GM18867 (cell line): ENCODE measurements around the gene ZNF385D.

Experiments used
- ATAC-seq: cut with Tn5 transposase; IDR thresholded peaks from one replicate; pipeline ENCODE4 v1.9.1; 2021; ENCODE audit warnings: mild to moderate bottlenecking, moderate library complexity; ENCODE audit not compliant: unreplicated experiment

The ZNF385D gene

DNA sequence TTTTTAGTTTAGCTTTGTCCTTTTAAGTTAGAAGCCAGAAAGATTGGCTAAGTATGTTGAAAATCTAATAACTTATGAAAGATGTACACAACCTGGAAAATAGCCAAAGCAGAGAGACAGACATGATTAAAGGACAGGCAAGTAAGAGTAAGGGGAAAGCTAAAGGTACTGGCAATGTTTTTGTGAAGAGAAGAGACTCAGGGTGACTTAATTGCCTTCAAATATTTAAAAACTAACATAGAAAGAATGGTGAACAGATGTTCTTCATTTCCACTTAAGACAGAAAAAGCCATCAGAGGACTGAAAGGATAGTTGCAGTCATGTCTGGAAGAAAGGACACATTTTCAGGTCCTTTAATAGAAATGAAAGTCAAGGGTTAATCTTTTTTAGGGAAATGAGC, 68.8 kb downstream of the ZNF385D start:
- ATAC-seq, result no peak

DNA sequence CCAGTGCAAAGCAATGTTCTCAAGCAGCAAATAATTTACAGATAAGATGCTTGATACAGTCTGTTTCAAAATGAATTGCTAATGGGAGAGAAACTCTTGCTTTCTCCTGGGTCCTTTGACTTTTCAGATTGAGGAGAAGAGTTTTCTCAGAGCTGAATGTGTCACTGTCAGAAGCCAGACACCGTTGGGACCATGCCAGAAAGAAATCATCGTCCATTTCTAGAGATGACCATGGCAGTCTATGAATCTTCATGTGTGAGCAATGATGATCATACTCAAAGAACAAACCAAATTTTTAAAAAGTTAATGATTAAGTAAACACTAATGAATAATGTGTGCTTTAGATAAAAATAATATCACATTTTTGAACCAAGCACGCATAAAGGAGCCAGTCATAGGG, 77.6 kb downstream of the ZNF385D start:
- ATAC-seq, result no peak

DNA sequence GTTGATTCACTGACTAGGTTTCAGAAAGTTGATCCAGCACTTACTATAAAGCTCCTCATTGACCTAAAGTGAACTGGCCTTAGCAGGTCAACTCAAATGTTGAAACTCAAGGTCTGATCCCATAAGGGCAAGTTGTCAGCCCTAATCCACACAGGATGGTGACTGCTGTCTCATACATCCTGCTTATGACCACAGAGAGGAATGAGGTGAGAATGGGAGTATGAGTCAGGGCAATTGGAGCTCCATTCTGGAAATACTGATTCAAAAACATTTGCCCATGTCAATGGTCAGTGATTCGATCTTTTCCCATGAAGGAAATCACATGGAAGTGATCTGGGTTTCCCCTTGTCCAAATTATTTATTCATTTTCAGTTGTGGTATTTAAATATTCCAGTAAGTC, 78.7 kb downstream of the ZNF385D start:
- ATAC-seq, result no peak

DNA sequence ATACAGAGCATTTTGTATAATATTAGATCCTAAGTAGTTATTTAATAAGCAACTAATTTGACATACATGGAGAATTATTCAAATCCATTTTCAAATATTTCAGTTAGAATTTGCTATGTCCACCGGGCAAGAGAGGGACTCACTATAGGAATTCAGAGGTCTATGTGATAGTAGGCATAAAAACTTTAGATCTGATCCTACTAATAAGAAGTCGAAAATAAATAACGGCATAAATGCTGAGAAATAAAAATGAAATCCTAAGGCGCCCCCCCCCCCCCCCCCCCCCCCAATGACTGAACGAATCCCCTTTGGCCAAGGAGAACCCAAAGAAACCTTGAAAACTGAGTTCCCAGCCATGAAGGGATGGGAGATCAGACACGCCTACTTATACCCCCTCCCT, 80.6 kb downstream of the ZNF385D start:
- ATAC-seq, result no peak

DNA sequence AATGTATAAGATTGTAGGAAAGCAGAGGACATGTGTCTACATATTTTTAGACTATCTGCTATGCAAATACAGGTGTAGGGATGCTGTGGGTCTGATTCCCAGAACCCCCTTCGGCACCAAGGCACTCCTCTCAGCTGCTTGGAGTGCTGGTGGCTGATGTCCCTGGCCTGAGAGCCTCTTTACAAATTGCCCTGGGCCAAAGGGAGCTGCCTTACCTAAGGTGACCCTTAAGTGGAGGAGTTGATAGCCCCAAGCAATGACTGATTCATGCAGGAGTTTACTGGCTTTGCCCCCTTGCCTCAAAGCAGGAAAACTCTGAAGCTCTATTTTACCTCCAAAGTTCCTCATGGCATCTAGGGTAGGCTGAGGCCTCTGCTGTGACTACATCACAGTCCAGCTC, 83.0 kb downstream of the ZNF385D start:
- ATAC-seq, result no peak

DNA sequence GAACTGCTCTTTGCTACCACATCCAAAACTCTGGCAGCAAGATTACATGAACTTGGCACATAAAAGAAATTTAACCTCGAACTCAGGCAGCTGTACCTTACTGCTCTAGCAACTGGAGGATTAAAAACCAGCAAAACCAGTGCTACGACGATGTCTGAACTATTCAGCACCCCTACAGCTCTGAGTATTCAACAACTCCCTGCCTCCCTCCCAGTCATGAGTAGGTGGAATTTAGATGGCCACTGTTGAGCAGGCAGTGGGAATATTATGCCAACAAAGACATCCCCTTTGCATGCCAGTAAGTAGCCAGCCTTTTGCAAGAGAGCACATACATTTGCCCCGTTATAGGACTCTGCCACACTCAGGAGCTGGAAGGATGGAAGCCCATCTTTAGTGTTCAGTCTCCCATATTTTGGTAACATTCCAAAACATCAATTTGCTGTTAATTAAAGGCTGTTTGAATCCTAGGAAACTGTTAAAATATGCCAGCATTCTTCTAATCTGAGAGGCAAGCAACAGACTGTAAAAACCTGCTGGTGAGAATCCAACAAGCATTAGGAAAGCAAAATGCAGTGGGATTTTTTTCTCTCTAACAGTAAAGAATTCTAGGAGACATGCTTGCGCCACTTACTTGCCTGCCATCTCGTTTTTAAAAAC, 85.4 kb downstream of the ZNF385D start:
- no peak for ATAC-seq

DNA sequence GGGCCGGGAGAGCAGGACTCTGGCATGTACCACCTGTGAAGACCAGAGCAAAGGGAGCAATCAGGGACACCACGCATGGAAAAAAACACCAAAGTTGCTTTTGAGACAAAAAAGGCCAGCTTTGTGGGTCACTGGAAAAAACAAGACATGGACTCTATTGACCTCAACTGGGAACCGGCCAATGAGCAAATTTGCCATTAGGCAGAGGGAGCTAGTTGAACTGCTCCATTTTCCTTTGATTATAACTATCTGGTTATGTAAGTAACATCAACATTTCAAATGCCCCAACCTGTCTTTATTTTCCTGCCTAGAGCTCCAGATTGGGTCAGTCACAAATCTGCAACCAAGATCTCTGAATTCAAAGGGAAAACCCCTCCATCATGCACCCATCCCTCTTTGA, 86.0 kb downstream of the ZNF385D start:
- ATAC-seq, result no peak

DNA sequence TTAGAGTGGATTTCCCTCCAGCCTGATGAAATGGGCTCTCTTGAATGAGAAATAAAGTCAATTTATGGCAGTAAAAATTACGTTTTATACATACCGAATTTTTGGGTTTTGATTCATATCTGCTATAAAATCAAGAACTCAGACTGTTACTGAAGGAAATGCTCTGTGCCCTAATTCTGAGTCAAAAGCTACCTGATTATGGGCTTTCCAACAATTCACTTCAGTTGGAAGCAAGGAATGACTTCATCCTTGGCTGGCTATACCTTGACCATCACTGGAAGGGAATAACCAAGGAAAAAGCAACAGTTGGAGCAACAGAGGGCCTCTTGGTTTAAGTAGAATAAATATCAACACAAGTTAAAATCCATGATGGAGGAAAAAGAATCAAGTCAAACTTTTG, 88.6 kb downstream of the ZNF385D start:
- no peak for ATAC-seq

DNA sequence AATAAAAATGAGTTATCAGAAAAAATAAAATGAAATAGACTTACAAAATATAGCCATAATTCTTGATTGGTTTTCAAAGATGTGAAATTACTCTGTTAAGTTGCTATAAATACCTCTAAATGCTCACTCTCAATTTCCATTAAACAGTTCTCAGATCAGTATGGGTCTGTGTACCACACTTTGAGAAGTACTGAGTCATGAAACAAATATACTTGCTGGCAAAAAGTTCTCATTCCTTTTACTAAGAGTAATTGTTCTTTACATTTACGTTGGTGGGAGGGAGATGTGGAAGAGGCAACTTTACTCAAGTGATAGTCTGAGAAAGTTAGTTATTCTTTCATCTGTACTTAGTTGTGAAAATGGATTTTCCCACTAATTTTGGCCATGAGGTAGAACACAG, 96.3 kb downstream of the ZNF385D start:
- no peak for ATAC-seq

DNA sequence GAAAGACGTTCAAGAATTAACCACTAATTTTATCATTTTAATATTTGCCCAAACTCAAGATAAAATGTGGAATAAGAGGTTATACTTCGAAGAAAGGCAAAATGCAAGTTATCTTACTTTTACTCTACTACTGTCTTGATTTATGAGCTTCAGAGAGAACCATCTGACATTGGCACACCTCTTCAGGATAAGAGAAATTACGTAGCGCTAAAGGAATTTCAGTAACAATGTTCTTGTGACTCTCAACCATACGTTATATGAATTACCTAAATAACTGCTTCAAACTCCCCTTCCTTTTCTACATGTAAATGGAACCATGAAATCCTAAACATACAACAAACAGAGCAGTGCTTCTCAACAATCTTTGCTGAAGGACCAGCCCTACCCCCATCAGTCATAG, 96.8 kb downstream of the ZNF385D start:
- no peak for ATAC-seq

DNA sequence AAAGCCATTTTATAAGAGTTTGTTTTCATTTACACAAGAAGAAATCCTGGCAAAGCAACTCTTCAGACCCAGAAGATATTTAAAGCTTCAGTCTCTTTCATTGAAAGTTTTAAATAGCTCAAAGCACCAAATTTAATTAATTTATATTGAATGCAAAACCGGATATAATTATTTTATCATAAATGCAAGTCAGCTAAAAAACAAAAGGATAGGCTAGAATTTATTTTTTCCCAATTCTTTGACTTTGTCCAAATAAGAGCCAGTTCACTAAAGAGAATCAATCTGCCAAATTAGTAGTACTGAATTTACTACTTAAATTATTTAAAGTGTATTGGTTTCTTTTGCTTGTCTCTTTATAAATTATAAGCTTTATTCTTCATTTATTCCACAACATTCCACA, 101.5 kb downstream of the ZNF385D start:
- ATAC-seq, result no peak

DNA sequence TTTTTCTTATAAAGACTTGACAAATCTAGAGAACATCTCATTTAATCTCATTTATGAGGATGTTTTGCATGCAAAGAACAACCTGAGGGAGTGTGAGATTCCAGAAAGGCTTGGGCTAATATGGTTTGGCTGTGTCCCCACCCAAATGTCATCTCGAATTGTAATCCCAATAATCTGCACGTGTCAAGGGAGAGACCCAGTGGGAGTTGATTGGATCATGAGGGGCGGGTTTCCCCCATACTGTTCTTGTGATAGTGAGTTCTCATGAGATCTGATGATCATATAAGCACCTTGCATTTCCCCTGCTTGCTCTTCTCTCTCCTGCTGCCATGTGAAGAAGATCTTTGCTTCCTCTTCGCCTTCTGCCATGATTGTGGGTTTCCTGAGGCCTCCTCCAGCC, 103.0 kb downstream of the ZNF385D start:
- no peak for ATAC-seq

DNA sequence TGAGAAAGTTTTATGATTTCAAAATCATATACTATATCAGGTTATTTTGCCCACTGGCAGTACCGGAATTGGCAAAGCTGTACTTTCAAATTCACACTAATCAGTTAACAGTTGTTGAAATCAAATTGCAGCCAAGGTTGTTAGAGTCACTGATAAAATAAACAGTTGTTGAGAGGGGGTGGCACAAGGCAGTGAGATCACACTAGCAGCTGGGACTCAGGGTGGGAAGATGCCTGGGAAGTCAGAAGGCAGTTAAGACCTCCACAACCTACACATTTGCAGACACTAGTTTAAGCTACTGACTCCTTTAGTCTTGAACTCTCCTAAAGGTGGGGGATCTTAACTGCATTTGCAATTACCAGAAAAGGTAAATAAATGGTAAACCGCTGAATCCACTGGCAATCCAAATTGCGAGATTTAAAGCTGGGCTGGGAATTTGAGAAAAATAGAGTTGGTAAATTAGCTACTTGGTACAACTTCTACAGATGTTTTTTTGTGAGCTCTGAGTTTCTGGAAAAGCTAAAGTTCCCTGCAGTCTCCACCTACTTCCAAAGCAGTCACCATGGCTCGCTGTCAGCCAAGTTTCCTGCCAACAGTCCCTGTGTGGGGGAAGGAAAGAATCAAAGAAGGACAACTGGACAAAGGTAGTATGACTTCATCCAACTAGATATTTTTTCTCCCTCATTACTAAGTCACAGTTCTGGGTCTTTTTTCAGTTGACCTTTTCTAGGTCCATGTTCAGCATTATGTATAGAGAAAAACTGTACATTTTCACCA, 105.7 kb downstream of the ZNF385D start:
- ATAC-seq, result no peak

DNA sequence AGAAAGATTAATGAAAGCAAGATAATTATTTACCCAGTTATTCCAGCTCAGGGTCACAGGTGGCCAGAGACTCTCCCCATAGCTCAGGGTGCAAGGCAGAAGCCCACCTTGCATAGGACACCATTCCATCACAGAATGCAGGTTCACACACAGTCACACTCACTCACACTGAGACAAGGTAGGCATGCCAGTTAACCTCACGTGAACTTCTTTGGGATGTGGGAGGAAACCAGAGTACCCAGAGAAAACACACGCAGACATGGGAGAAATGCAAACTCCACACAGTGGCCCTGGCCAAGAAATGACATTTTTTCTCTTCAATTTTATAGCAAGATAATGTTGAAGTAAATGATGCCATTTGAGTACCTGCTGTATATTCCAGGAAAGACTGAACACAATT, 106.7 kb downstream of the ZNF385D start:
- no peak for ATAC-seq

DNA sequence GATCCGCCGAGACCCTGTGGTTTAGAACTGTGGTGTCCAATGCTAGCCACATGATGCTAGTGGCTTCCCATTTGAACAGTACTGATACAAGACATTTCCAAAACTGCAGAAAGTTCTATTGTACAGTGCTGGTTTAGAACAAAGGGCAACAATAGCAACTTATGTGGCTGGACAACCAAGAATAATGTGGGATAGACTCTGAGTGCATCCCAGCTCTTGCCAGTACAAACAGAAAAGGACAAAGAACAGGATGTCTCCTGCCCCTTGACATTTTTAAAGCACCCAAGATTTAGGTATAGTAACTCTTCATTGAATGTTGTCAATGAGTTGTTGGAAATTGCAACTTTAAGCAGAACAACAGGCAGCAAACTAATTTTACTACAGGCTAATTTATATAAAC, 107.3 kb downstream of the ZNF385D start:
- no peak for ATAC-seq

DNA sequence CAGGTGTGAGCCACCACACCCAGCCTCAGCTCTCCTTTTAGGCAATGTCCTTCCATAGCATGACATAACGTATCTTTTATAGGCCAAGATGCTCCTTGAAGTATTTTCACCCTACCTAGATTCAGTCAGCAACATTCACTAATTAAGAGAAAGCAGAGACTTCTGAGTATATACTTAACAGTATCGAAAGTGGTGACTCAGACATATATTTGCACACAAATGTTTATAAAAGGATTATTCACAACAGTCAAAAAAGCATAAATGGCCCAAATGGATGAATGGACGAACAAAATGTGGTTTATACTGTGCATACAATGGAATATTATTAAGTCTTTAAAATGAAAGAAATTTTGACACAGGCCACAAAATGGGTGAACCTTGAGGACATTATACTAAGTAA, 108.6 kb downstream of the ZNF385D start:
- no peak for ATAC-seq

DNA sequence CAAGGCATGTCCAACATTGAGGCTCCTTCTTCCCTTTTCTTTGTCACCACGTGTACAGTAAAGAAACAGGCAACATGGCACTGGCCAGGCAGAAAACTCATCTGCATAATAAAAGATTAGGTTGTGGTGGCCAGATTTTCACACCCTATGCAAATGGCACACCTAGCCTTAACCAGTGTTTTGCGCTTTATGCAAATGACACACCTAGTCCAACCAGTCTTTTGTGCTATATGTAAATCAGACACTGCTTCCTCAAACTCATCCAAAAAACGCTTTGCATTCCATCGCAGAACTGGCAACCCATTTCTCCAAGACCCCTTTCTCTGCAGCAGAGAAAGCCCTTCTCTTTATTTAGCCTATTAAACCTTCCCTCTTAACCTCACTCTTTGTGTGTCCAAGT, 109.1 kb downstream of the ZNF385D start:
- ATAC-seq, result no peak

DNA sequence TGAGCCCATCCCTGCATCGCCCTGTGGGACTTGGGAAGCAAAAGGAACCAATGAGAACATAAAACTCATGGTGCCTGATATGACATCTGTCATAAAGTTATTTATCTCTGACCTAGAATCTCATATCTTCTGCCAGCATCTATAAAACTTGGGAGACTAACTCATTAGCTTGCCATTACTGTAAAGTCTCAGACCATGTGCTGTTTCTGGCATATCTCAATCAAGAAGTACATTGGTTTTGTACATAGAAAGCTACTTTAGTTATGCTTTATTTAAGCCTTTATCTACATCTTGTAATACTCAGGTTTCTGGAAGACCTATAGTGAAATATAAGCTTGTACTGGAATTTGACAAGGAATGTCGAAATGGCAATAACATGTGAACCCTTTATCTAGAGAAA, 112.5 kb downstream of the ZNF385D start:
- ATAC-seq, result no peak

DNA sequence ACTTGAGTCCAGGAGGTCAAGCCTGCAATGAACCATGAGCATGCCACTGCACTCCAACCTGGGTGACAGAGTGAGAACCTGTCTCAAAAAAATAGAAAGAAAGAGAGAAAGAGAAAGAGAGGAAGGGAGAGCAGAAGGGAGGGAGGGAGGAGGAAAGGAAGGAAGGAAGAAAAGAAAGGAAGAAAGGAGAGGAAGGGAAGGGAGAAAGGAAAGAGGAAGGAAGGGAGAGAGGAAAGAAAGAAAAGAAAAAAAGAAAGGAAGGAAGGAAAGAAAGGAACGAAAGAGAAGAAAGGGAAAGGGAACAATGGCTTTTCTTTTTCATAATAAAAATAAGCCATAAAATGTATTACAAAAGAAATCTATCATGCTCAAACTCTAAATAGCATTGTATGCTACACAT, 116.9 kb downstream of the ZNF385D start:
- ATAC-seq, result no peak

DNA sequence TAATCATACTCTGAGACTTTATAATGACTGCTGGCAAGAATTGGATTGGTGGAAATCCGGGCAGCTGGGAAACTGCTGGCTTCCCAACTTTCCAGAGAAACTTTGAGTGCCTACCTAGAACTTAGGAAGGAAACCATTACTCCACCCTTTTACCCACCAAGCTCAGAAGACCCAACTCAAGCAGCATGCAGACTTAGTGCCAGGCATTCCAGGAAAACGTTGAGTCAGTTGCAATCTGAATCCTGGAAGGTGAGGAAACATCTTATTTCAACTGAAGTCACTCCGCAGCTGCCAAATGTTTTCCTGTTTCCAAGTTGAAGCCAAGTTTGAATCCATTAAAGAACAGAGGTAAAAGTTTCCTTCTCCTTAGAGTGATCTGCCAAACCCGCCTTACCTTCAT, 126.5 kb downstream of the ZNF385D start:
- ATAC-seq, result no peak

DNA sequence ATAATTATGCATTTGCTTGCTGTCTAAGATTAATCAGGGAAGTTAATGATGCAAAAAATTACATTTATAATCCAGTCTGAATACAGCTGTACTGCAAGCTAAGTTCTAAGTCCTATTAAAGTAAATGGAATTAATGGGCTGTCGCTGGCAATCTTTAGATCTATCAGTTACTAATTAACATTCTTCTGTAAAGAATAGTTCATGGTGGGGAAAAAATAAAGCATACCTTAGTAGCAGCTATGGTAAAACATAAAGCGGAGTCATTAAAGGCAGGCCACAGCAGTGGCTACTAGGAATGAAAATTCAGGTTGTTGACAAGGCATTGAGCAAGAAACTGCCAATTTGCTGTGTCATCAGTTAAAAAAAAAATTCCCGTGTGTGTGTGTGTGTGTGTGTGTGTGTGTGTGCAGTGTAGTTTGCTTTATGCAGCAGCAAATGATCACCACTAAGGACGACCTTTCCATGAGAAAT, 129.8 kb downstream of the ZNF385D start:
- no peak for ATAC-seq

DNA sequence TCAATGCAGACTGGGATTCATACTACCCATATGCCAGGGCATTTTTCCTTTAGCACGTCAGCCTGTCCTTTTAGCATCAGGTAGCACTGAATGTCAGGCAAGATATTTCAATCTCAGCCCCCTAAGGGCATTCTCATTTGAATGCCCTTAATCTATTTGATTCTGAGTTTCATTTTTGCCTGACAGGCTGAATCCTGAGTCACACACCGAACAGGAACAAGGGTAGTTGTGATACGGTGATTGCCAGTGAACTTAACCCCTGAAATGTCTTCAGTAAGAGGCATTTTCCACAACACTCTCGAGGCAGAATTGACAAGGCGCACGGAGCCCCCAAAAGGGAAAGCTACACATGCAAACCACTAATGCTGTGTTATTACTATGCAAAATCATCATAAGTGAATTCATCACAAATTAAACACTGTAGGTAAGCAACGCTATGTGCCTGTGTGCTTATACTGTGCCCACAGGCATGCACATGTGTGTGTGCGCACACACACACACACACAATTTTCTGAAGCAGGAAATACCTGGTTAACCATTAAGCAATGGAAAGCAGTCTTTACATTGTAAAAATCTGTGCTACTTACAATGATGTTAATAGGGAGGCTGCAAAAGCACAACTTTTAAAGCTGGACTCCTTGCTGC, 130.4 kb downstream of the ZNF385D start:
- no peak for ATAC-seq
